Cerebellar cortex (tissue), 1 donor: ENCODE results near the gene WWP2.
A peak's percentile ranks its signal among the peaks of the same experiment; 100 is the strongest.
"Not testable (repeated sequence)": the region's sequence is repeated elsewhere in the genome, so short reads cannot be mapped to it uniquely, and the experiment has no call there.

Source experiments
- DNase-seq: peaks from one replicate; pipeline ENCODE4 v3.0.0-alpha.2; 2015; ENCODE audit warnings: low spot score

Gene WWP2

DNA sequence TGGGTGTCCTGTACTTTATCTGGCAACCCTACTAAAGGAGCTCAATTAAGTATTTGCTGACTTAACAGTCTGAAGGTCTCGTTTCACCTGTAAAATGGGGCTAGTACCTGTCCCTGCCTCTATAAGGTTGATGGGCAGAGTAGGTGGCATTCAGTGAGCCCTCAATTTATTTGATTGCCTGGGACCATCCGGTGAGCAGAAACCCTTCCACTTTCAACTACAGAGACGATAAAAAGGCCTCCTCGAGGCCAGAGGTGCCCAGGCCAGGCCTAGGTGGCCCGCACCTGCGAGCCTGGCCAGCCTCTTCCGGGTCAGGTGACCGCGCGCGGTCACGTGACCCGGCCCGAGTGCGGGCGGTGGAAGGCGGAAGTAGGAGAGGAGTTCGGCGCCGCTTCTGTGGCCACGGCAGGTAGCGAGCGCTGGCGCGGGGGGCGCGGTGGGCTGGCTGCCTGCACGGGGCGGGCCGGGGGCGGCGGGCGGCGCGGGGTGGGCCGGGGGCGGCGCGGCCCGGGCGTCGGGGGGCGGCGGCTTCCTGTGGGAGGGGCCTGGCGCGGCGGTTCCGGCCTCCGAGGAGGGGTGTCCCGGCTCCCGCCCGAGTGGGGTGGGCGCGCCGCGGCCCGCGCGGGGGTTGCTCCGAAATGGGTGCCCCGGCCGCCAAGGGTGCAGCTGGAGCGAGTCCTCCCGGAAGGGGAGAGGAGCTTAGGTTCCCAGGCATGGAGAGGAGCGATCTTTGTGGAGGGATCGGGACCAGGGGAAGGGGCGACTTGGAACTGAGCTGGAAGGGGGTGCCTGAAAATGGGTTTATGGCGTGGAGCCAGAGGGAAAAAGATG is at the start of gene WWP2:
TSS of gene WWP2 (plus strand) at position 350 of the 831 bp plus-strand sequence. CDS start 24,679 bp downstream, outside the sequence.
- peak; percentile 75 for DNase-seq

DNA sequence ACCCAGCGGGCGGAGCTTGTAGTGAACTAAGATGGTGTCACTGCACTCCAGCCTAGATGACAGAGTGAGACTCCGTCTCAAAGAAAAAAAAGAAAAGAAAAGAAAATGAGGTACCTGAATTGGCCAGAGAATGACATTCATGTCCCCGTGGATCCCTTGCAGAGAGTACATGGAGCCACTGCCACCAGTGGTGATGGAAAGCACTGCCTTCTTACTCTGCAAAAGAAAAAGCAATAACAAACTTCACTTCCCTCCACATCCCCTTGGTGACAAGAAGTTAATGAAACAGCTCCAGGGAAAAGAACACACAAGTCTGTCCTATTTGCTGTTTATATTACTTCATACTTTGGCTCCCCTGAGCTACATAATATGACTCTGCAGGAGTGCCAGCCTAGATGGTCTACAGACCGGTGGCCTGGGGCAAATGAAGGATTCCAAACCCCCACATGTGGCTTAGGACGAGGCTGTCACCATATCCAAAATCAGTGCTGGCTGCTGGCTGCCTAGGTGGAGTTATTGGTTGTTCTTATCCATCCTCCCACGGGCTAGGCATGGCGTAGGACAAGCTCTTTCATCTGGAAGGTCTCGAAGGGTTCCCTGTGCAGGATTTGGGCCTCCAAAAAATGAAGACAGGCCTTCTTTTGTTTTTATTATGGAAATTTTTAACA is 49.1 kb upstream of the WWP2 start:
- no peak for DNase-seq

GRCh38 chr16:69717066-69717465 is 45.1 kb upstream of the WWP2 start:
- no peak for DNase-seq

DNA sequence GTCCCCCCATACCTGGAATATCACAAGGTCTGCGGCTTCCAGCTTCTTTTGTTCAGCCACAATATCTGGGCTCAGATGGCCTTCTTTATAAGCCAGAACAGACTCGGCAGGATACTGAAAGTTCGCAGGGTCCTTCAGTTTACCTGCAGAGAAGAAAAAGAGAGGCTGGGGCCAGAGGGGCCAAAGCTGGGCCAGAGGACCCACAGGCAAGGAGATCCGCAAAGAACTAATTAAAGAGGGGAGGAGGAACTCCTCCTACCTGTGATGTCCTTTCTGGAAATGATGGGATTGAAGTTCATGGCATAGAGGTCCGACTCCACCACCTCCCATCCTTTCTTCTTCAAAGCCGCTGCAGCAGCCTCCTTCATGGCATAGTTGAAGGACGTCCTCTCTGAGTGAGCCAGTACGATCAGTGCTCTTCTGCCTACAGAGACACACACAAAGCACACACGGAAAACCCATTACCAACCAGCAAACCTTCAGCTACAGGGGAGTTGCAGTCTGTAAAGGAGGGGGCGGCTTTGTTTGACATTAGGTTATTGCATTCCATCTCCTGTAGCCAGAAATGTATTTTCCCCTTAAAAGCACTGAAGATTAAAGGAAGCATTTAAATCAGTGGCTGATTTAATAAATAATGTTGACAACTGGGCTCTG is 43.9 kb upstream of the WWP2 start:
- DNase-seq: no peak

- DNase-seq: no peak
Observed at GRCh38 chr16:69720822-69721430, 41.2 kb upstream of the WWP2 start.

DNA sequence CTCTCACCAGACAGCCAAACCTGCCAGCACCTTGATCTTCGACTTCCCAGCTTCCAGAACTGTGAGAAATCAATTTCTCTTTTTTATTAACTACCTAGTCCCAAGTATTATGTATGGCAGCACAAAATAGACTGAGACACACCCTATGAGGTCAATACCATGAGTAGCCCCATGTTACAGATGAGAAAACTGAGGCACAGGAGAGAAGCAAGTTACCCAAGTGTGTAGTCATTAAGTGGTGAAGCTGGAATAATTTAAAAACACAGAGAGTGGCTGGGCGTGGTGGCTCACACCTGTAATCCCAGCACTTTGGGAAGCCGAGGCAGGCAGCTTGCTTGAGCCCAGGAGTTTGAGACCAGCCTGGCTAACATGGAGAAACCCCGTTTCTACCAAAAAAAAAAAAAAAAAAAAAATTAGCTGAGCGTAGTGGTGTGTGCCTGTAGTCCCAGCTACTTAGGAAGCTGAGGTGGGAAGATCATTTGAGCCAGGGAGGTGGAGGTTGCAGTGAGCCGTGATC is 40.6 kb upstream of the WWP2 start:
- DNase-seq: no peak

DNA sequence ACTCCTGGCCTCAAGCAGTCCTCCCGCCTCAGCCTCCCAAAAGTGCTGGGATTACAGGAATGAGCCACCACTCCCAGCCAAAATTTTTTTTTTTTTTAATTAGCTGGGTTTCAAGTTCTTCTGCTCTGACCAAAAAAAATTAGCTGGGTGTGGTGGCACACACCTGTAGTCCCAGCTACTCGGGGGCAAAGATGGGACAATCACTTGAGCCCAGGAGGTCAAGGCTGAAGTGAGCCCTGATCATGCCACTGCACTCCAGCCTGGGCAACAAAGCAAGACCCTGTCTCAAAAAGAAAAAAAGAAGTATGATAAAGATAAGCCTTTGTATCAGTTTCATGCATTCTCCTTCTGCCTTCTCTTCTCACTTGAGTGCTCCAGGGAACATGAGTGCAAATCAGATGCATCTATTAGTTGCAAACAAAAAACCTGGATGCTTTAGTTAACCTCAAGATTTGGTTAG is 37.7 kb upstream of the WWP2 start:
- no peak for DNase-seq

DNA sequence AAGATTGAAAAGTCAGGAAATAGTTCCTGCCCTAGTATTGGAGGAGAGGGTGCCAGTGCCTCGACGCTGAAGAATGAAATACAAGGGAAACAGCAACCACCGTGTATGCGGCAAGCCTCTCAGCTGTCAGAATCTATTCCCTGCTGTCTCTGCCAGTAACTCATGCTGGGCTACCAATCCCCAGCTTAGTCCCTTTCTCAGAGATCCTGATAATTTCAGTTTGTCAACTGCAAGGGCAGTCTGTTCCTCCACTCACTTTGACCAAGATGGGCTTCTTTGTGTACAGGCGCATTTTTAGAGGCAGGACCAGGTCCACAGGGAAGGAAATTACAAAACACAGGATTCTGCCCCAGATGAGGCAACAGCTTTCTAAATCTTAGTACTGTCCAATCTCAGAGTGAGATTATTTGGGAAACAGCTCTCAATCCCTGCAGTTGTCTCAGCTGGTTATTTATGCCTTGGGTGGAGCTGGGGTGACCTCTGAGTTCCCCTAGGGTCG is 37.1 kb upstream of the WWP2 start:
- no peak for DNase-seq

DNA sequence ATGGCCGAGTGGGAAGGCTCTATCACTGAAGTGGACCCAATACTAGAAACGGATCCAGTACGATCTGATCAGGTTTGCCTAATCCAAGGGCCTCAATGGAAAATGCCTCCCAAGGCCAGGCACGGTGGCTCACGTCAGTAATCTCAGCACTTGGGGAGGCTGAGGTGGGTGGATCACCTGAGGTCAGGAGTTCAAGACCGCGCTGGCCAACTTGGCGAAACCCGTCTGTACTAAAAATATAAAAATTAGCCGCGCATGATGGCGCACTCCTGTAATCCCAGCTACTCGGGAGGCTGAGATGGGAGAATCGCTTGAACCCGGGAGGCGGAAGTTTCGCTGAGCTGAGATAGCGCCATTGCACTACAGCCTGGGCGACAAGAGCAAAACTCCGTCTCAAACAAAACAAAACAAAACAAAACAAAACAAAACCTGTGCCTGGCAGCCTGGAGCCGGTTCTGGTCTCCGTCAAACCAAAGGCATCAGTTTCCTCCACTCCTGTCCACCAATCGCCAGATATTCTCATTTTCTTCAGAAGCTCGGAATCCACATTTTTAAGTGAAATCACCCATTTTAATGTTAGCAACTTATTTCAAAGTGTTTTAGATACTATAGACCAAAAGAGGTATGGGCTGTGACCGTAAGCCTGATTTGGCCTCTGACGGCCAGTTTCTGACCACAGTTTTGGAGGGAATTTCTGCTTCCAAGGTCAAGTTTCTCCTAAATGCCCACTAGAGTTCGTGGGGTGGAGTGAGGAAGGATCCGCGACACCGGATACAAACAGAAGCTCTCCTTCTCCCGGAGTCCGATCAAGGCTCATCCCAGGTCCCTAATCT is 36.4 kb upstream of the WWP2 start:
- no peak for DNase-seq

GRCh38 chr16:69726313-69727060 is 35.6 kb upstream of the WWP2 start, which contains the start of gene NQO1:
TSS of gene NQO1 (minus strand) at chr16:69726560. CDS start at chr16:69726439, 121 bp downstream.
- peak; percentile 96 for DNase-seq

DNA sequence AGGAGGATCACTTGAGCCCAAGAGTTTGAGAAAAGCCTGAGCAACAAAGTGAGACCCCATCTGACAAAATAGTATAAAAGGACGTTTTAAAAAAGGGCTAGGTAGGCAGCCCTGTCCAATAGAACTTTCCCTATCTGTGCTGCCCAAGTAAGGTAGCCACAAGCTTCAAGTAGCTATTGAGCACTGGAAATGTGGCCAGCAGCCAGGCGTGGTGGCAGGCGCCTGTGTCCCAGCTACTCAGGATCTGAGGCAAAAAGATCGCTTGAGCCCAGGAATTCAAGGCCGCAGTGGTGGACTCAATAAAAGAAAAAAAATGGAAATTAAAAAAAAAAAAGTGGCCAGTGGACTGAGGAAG is 34.2 kb upstream of the WWP2 start:
- no peak for DNase-seq

- DNase-seq: not testable (repeated sequence)
Observed at GRCh38 chr16:69729030-69729429, 33.1 kb upstream of the WWP2 start.

DNA sequence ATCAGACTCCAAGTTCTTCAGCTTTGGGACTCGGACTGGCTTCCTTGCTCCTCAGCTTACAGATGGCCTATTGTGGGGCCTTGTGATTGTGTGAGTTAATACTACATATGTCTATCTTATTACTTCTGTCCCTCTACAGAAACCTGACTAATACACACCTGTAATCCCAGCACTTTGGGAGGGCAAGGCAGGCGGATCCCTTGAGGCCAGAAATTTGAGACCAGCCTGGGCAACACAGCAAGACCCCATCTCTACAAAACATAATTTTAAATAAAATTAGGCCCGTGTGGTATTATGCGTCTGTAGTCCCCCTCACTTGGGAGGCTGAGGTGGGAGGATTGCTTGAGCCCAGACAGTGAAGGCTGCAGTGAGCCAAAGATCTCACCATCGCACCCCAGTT is 30.9 kb upstream of the WWP2 start:
- not testable (repeated sequence) for DNase-seq

- no peak for DNase-seq
Observed at GRCh38 chr16:69732101-69732500, 30.0 kb upstream of the WWP2 start.

GRCh38 chr16:69741519-69741918 is 20.6 kb upstream of the WWP2 start:
- DNase-seq: peak; percentile 35

- peak; percentile 47 for DNase-seq
Observed at GRCh38 chr16:69741951-69742904, 19.9 kb upstream of the WWP2 start.

DNA sequence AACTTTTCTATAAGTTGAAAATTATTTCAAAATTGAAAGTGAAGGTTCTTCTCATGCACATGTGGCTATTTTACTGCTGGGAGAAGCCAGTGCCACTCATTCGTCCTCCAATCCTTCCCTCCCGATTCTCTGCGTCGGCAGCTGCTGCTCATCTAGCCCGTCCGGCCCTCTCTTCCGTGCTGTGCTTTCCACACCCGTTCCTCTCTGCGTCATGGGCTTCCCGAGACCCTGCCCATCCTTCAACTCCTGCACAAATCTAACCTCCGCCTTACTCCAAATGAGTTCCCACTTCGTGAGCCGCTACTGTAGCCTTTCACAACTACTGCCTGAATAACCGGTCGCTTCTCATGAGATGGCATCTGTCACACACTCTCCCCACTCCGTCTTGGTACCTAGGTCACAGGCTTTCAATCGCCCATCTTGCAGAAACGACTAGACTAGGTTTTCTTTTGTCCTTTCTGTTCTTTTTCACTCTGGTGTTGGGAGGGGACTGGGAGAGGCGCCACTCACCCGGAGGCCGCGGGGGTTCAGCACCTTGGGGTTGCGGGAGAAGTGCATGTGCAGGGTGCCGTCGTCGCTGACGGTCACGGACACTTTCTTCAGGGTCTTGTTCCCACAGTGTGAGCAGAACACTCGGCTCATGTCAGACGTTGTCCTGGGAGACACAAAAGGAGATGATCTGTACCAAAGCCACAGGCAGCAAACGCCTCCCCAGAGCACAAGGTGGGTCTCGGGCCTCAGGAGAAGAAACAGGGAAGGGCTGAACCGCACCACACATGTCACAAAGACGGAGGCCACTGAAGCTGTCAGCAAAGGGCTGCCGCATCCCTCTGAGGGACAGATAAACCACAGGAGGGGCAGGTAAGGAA is 17.5 kb upstream of the WWP2 start:
- DNase-seq: no peak

DNA sequence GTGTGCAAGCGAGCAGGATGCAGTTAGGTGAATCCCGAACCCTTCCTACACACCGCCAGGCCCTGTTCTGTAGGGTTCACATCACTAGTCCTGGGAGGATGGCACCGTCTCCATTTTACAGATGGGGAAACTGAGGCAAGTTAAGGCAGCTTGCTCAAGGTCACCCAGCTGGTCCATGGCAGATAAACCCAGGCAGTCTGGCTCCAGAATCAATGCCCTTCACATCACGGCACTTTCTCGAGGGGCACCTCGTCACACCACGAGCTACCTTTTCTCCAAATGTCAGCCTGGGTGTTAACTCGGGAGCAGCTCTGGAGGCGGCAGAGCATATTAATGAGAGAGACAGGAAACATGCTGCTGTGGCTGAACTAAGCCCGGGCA is 16.9 kb upstream of the WWP2 start:
- no peak for DNase-seq
